Measurements from ENCODE around the gene CD302. TPM values are rescaled to one million over a fixed set of nuclear protein-coding genes. Genes with fewer than 3 reads are reported as not detected.
"Not testable (repeated sequence)": the region's sequence is repeated elsewhere in the genome, so short reads cannot be mapped to it uniquely, and the experiment has no call there.

CD302 gene, protein sequence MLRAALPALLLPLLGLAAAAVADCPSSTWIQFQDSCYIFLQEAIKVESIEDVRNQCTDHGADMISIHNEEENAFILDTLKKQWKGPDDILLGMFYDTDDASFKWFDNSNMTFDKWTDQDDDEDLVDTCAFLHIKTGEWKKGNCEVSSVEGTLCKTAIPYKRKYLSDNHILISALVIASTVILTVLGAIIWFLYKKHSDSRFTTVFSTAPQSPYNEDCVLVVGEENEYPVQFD
- total RNA-seq (51.8 TPM), polyA plus RNA-seq (58.2 TPM)

GRCh38 chr2:159797543-159798375, at the start of gene CD302:
Gene CD302, minus strand, starts transcription at chr2:159798208. Its CDS starts 10 bp downstream, at chr2:159798198.
- Histone ChIP-seq H3K27ac (ENCODE audit: low read depth) (peak within 1 kb of the TSS; percentile 72), H3K4me3 (ENCODE audit: low read depth, low read length) (peak within 1 kb of the TSS; percentile 52), H3K4me1 (ENCODE audit: insufficient read depth) (no peaks in the 10 kb centered on the region), H3K36me3 (ENCODE audit: insufficient read depth) (no peaks in the 10 kb centered on the region)
- no peak for DNase-seq (ENCODE audit: extremely low spot score)
- WGBS: 1% methylated on average over 82 of the region's 82 CpGs

GRCh38 chr2:159846564-159846963, 48.6 kb upstream of the CD302 start:
- H3K4me3 ChIP-seq (ENCODE audit: low read depth, low read length): no peak overlapping the region
- H3K4me1 ChIP-seq (ENCODE audit: insufficient read depth): no peaks in the 10 kb centered on the region
- H3K36me3 ChIP-seq (ENCODE audit: insufficient read depth): no peaks in the 10 kb centered on the region
- H3K27ac ChIP-seq (ENCODE audit: low read depth): no peak overlapping the region
- whole genome bisulfite sequencing: 48% methylated on average over 2 of the region's 2 CpGs
- no peak for DNase-seq (ENCODE audit: extremely low spot score)

- DNase-seq (ENCODE audit: extremely low spot score): no peak
- H3K4me3 ChIP-seq (ENCODE audit: low read depth, low read length): no peak overlapping the region
- no peaks in the 10 kb centered on the region for H3K4me1 ChIP-seq (ENCODE audit: insufficient read depth)
- no peaks in the 10 kb centered on the region for H3K36me3 ChIP-seq (ENCODE audit: insufficient read depth)
- H3K27ac ChIP-seq (ENCODE audit: low read depth): no peak overlapping the region
- WGBS: 39% methylated on average over 5 of the region's 5 CpGs
Observed at GRCh38 chr2:159840616-159841015, 42.6 kb upstream of the CD302 start.

DNA sequence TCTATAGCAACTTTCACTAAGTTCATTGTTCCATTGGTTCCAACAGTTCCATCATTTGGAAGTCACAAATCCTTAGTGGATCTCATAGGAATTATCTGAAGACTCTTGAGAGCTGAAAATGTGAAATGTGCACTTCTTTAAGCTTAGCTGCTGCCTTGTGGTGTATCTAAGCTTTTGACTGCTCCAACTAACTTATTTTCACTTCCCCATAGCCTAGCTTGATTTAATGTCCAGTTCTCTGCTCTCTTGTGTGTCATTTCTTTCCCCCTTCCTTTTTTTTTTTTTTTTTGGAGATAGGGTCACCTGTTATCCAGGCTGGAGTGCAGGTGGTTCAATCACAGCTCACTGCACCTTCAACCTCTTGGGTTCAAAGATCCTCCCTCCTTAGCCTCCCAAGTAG, 34.9 kb upstream of the CD302 start:
- Histone ChIP-seq H3K27ac (ENCODE audit: low read depth) (no peak overlapping the region), H3K4me1 (ENCODE audit: insufficient read depth) (no peaks in the 10 kb centered on the region), H3K36me3 (ENCODE audit: insufficient read depth) (peaks cover 2% of the 10 kb centered on the region), H3K4me3 (ENCODE audit: low read depth, low read length) (no peak overlapping the region)
- DNase-seq (ENCODE audit: extremely low spot score): no peak

DNA sequence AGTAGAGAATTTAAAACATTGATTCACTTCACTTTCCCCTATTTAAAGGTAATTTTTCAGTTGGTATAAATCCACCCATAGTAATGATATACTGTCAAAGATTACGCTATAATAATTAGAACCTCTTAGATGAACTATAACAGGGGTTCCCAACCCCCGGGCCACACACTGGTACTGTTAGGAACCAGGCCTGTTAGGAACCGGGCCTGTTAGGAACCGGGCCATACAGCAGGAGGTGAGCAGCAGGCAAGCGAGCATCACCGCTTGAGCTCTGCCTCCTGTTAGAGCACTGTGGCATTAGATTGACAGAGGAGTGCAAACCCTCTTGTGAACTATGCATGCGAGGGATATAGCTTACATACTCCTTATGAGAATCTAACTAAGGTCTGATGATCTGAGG, 34.0 kb upstream of the CD302 start:
- 85% methylated on average over 7 of the region's 7 CpGs for WGBS
- no peak overlapping the region for H3K4me3 ChIP-seq (ENCODE audit: low read depth, low read length)
- no peak for DNase-seq (ENCODE audit: extremely low spot score)
- H3K36me3 ChIP-seq (ENCODE audit: insufficient read depth): peaks cover 2% of the 10 kb centered on the region
- no peaks in the 10 kb centered on the region for H3K4me1 ChIP-seq (ENCODE audit: insufficient read depth)
- no peak overlapping the region for H3K27ac ChIP-seq (ENCODE audit: low read depth)

DNA sequence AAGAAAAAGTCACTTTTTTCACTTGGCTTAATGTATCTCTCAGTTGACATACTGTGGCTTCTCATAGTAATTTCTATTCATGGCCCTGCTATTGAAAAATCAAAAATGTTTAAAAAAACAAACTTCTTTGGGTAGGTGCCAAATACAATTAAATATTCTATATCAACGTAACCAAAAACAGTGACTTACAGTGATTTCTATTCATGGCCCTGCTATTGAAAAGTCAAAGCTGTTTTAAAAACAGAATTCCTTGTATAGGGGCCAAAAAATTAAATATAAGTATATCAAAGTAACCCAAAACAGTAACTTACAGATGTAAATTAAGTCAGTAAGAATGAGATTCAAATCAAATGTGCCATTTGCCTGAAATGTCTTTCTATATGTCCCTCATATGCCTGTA, 31.4 kb upstream of the CD302 start:
- peaks cover 2% of the 10 kb centered on the region for H3K36me3 ChIP-seq (ENCODE audit: insufficient read depth)
- 75% methylated on average over 1 of the region's 1 CpG for WGBS
- H3K4me1 ChIP-seq (ENCODE audit: insufficient read depth): no peaks in the 10 kb centered on the region
- H3K4me3 ChIP-seq (ENCODE audit: low read depth, low read length): no peak overlapping the region
- no peak overlapping the region for H3K27ac ChIP-seq (ENCODE audit: low read depth)
- no peak for DNase-seq (ENCODE audit: extremely low spot score)

DNA sequence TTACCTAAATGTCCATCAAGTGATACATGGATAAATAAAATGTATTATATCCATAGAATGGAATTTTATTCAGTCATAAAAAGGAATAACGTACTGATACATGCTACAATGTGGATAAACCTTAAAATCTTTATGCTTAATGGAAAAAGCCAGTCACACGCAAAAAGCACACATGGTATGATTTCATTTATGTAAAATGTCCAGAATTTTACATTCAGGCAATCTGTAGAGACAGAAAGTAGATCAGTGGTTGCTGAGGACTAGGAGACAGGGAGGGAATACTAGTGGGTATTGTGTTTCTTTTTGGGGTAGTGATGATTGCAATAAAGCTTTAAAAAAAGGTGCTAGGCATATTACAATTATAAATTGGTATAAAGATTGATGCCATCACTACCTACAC, 30.7 kb upstream of the CD302 start:
- H3K27ac ChIP-seq (ENCODE audit: low read depth): no peak overlapping the region
- H3K36me3 ChIP-seq (ENCODE audit: insufficient read depth): peaks cover under 1% of the 10 kb centered on the region
- no peak for DNase-seq (ENCODE audit: extremely low spot score)
- no peak overlapping the region for H3K4me3 ChIP-seq (ENCODE audit: low read depth, low read length)
- WGBS: 70% methylated on average over 2 of the region's 2 CpGs
- no peaks in the 10 kb centered on the region for H3K4me1 ChIP-seq (ENCODE audit: insufficient read depth)

DNA sequence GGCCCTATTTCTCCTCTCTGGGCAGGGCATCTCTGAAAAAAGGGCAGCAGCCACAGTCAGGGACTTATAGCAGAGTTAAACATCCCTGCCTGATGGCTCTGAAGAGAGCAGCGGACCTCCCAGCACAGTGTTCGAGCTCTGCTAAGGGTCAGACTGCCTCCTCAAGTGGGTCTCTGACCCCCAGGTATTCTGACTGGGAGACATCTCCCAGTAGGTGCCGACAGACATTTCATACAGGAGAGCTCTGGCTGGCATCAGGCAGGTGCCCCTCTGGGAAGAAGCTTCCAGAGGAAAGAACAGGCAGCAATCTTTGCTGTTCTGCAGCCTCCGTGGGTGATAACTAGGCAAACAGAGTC, 24.4 kb upstream of the CD302 start:
- not testable (repeated sequence) for DNase-seq (ENCODE audit: extremely low spot score); H3K36me3 ChIP-seq (ENCODE audit: insufficient read depth); H3K4me3 ChIP-seq (ENCODE audit: low read depth, low read length); H3K4me1 ChIP-seq (ENCODE audit: insufficient read depth); H3K27ac ChIP-seq (ENCODE audit: low read depth)
- 90% methylated on average over 4 of the region's 4 CpGs for WGBS

- DNase-seq (ENCODE audit: extremely low spot score); H3K27ac ChIP-seq (ENCODE audit: low read depth); H3K4me1 ChIP-seq (ENCODE audit: insufficient read depth); H3K36me3 ChIP-seq (ENCODE audit: insufficient read depth); H3K4me3 ChIP-seq (ENCODE audit: low read depth, low read length): not testable (repeated sequence)
- WGBS: 67% methylated on average over 11 of the region's 11 CpGs
Observed at GRCh38 chr2:159821775-159822477, 23.9 kb upstream of the CD302 start.

GRCh38 chr2:159818940-159819339, 20.9 kb upstream of the CD302 start:
- H3K27ac ChIP-seq (ENCODE audit: low read depth): no peak overlapping the region
- H3K36me3 ChIP-seq (ENCODE audit: insufficient read depth): no peaks in the 10 kb centered on the region
- H3K4me1 ChIP-seq (ENCODE audit: insufficient read depth): no peaks in the 10 kb centered on the region
- no peak overlapping the region for H3K4me3 ChIP-seq (ENCODE audit: low read depth, low read length)
- 78% methylated on average over 6 of the region's 6 CpGs for WGBS
- no peak for DNase-seq (ENCODE audit: extremely low spot score)

- 92% methylated on average over 1 of the region's 1 CpG for WGBS
- Histone ChIP-seq H3K36me3 (ENCODE audit: insufficient read depth) (no peaks in the 10 kb centered on the region), H3K4me3 (ENCODE audit: low read depth, low read length) (no peak overlapping the region), H3K4me1 (ENCODE audit: insufficient read depth) (no peaks in the 10 kb centered on the region), H3K27ac (ENCODE audit: low read depth) (no peak overlapping the region)
- DNase-seq (ENCODE audit: extremely low spot score): no peak
Observed at GRCh38 chr2:159817283-159817682, 19.3 kb upstream of the CD302 start.

GRCh38 chr2:159811232-159811631, 13.2 kb upstream of the CD302 start:
- Histone ChIP-seq H3K4me3 (ENCODE audit: low read depth, low read length) (no peak overlapping the region), H3K4me1 (ENCODE audit: insufficient read depth) (no peaks in the 10 kb centered on the region), H3K27ac (ENCODE audit: low read depth) (no peak overlapping the region), H3K36me3 (ENCODE audit: insufficient read depth) (no peaks in the 10 kb centered on the region)
- WGBS: 77% methylated on average over 4 of the region's 4 CpGs
- DNase-seq (ENCODE audit: extremely low spot score): no peak

- Histone ChIP-seq H3K4me3 (ENCODE audit: low read depth, low read length) (no peak overlapping the region), H3K27ac (ENCODE audit: low read depth) (no peak overlapping the region), H3K4me1 (ENCODE audit: insufficient read depth) (no peaks in the 10 kb centered on the region), H3K36me3 (ENCODE audit: insufficient read depth) (no peaks in the 10 kb centered on the region)
- WGBS: 63% methylated on average over 5 of the region's 5 CpGs
- no peak for DNase-seq (ENCODE audit: extremely low spot score)
Observed at GRCh38 chr2:159808032-159808425, 10.0 kb upstream of the CD302 start.
